HepG2 (cell line): ENCODE data around the gene GDF11. TPM values are rescaled to one million over a fixed set of nuclear protein-coding genes. Genes with fewer than 3 reads are reported as not detected.

ENCODE experiments used
- ATAC-seq: fragments of 200-7000 bp; cut with Tn5 transposase; 3 replicates; pipeline ENCODE4 v1.9.1; 2020; ENCODE audit warnings: mild to moderate bottlenecking, moderate library complexity
- BruUV-seq: library from RNA; stranded (reverse); fragments of 400-500 nt; replicated peaks from 2 replicates; lab custom pipeline; 2021; lab: Mats Ljungman, UMichigan
- CTCF ChIA-PET: fragments of 300-600 bp; formaldehyde crosslinking; extraction: SDS; loops from one replicate; lab custom pipeline; 2021; ENCODE audit warnings: low total read pairs, inconsistent platforms, low intra/inter-chr PET ratio; lab: Yijun Ruan, JAX
- POLR2A ChIA-PET: fragments of 350-600 bp; sonication (Branson Sonifier 250); formaldehyde crosslinking; loops from one replicate; lab custom pipeline; 2020; ENCODE audit warnings: antibody characterized with exemption, inconsistent platforms; lab: Yijun Ruan, JAX
- DNase-seq: peaks from one replicate; pipeline ENCODE4 v3.0.0-alpha.2; 2015; ENCODE audit warnings: low spot score
- FAIRE-seq: peaks from 3 replicates; lab custom pipeline; 2011; peaks lifted over from hg19 to GRCh38; lab: Jason Lieb, UNC
- H2AFZ ChIP-seq: one replicate; pipeline ENCODE4 v1.6.1; 2011; ENCODE audit warnings: low read length, inconsistent platforms
- H3K27ac ChIP-seq: fragments of 300-600 bp; 3 replicates; pipeline ENCODE4 v1.8.0; 2011; ENCODE audit warnings: mixed run types, mild to moderate bottlenecking, mixed read lengths, low read length, inconsistent platforms; ENCODE audit not compliant: insufficient read depth; ENCODE audit errors: extremely low read length
- H3K27me3 ChIP-seq, 2 experiments: fragments of 200-600 bp in 1 of 2; 2 replicates in 1 of 2; 3 replicates in 1 of 2; pipeline versions ENCODE4 v1.6.0 to v1.8.0; 2011; ENCODE audit warnings: low read length in 2 of 2, mild to moderate bottlenecking in 2 of 2, moderate library complexity in 2 of 2, inconsistent platforms in 1 of 2; ENCODE audit not compliant: insufficient read depth in 2 of 2, control insufficient read depth in 1 of 2
- H3K36me3 ChIP-seq, 2 experiments: fragments of 200-600 bp in 1 of 2; replicated peaks in 1 of 2; 2 replicates in 1 of 2; 3 replicates in 1 of 2; pipeline versions ENCODE4 v1.5.1 to v1.8.0; 2011; ENCODE audit warnings: low read length in 2 of 2, inconsistent platforms in 1 of 2; ENCODE audit not compliant: insufficient read depth in 2 of 2, control insufficient read depth in 1 of 2
- H3K4me1 ChIP-seq: 2 replicates; pipeline ENCODE4 v1.5.1; 2012; ENCODE audit warnings: low read length, inconsistent platforms; ENCODE audit not compliant: insufficient read depth
- H3K4me2 ChIP-seq: 2 replicates; pipeline ENCODE4 v1.6.0; 2011; ENCODE audit warnings: low read depth, low read length, inconsistent platforms
- H3K4me3 ChIP-seq, 3 experiments: fragments of 200-600 bp in 1 of 3; sonication (generic), shearing (Covaris generic) in 1 of 3; replicated peaks in 1 of 3; 2 replicates each; pipeline ENCODE4 v1.5.1; 2011 to 2016; ENCODE audit warnings: low read length in 3 of 3, inconsistent platforms in 2 of 3, low read depth in 2 of 3, mild to moderate bottlenecking in 2 of 3, control low read depth in 1 of 3, mixed read lengths in 1 of 3; ENCODE audit not compliant: insufficient read depth in 1 of 3
- H3K79me2 ChIP-seq: one replicate; pipeline ENCODE4 v1.6.1; 2011; ENCODE audit warnings: low read length, inconsistent platforms; ENCODE audit not compliant: insufficient read depth
- H3K9ac ChIP-seq: 2 replicates; pipeline ENCODE4 v1.6.0; 2011; ENCODE audit warnings: mild to moderate bottlenecking, low read depth, low read length, inconsistent platforms; ENCODE audit not compliant: insufficient read depth
- H3K9me3 ChIP-seq: 2 replicates; pipeline ENCODE4 v1.5.1; 2012; ENCODE audit warnings: mild to moderate bottlenecking, low read length
- H4K20me1 ChIP-seq: 2 replicates; pipeline ENCODE4 v1.6.0; 2011; ENCODE audit warnings: inconsistent platforms, mild to moderate bottlenecking, low read length, moderate library complexity; ENCODE audit not compliant: insufficient read depth
- AKAP8 ChIP-seq: sonication (generic); formaldehyde crosslinking; IDR thresholded peaks from 2 replicates; pipeline ENCODE4 v1.5.1; 2020; ENCODE audit warnings: mild to moderate bottlenecking, missing genetic modification reagents
- ARNTL ChIP-seq: sonication (generic); formaldehyde crosslinking; IDR thresholded peaks from 2 replicates; pipeline ENCODE4 v1.4.0; 2020; ENCODE audit warnings: mild to moderate bottlenecking, missing genetic modification reagents
- FOXA1 ChIP-seq, 2 experiments: fragments of 450-650 bp in 1 of 2; sonication (generic) in 1 of 2; formaldehyde crosslinking in 1 of 2; IDR thresholded peaks; 2 replicates each; pipeline versions ENCODE4 v1.4.0 to v1.6.1; 2016 to 2020; ENCODE audit warnings: missing genetic modification reagents in 1 of 2
- FOXO4 ChIP-seq: sonication (generic); formaldehyde crosslinking; conservative IDR thresholded peaks from 2 replicates; pipeline ENCODE4 v1.8.1; 2023; ENCODE audit warnings: missing genetic modification reagents
- HINFP ChIP-seq: sonication (generic); formaldehyde crosslinking; IDR thresholded peaks from 2 replicates; pipeline ENCODE4 v1.4.0; 2020; ENCODE audit warnings: low read depth, mild to moderate bottlenecking, missing genetic modification reagents
- PRMT3 ChIP-seq: sonication (generic); formaldehyde crosslinking; IDR thresholded peaks from 2 replicates; pipeline ENCODE4 v1.8.1; 2022; ENCODE audit warnings: low read depth, mild to moderate bottlenecking, moderate library complexity, missing genetic modification reagents, borderline replicate concordance
- ZMYM3 ChIP-seq: sonication (generic); formaldehyde crosslinking; IDR thresholded peaks from 2 replicates; pipeline ENCODE4 v1.5.1; 2020; ENCODE audit warnings: mild to moderate bottlenecking, missing genetic modification reagents
- ZNF264 ChIP-seq: sonication (generic); formaldehyde crosslinking; IDR thresholded peaks from 2 replicates; pipeline ENCODE4 v1.4.0; 2020; ENCODE audit warnings: missing genetic modification reagents
- ZNF446 ChIP-seq: sonication (generic); formaldehyde crosslinking; IDR thresholded peaks from 2 replicates; pipeline ENCODE4 v1.5.0; 2020; ENCODE audit warnings: mild to moderate bottlenecking, missing genetic modification reagents
- ZNF451 ChIP-seq: sonication (generic); formaldehyde crosslinking; IDR thresholded peaks from 2 replicates; pipeline ENCODE4 v1.5.0; 2020; ENCODE audit warnings: mild to moderate bottlenecking, missing genetic modification reagents
- in situ Hi-C: cut with HindIII; loops from 2 replicates; pipeline ENCODE4 v1.10.0; 2017; ENCODE audit warnings: low pct_unique_long_range_greater_than_20kb; ENCODE audit not compliant: extremely low pct_ligation_motif_present
- intact Hi-C: fragments of 100-400 bp; cut with micrococcal nuclease; formaldehyde crosslinking; loops from one replicate; pipeline ENCODE4 v1.10.0; 2022; ENCODE audit not compliant: unreplicated experiment
- polyA plus RNA-seq, 8 experiments: library from polyadenylated mRNA; depleted of rRNA in 3 of 8; stranded (reverse) in 7 of 8; unstranded in 1 of 8; fragments of >200 nt; fragmentation: Illumina TruSeq in 4 of 8; extraction: Trizol in 4 of 8; gene quantifications; 2 replicates each; pipeline versions ENCODE4 v1.2.1 to v1.2.3, GENCODE V29; 2011 to 2016; ENCODE audit warnings: low read depth in 4 of 8, missing spikeins in 1 of 8, mixed read lengths in 1 of 8; ENCODE audit not compliant: insufficient read depth in 1 of 8
- total RNA-seq, 5 experiments: library from RNA; depleted of rRNA; stranded (reverse); fragments of >200 nt; fragmentation: Illumina TruSeq; extraction: Trizol; gene quantifications; 2 replicates each; pipeline ENCODE4 v1.2.3, GENCODE V29; 2016; ENCODE audit warnings: low read depth in 1 of 5
- TF ChIP-seq, protein P1 (sequence below): sonication (generic); formaldehyde crosslinking; IDR thresholded peaks from 2 replicates; pipeline ENCODE4 v1.8.0; 2022; ENCODE audit warnings: missing genetic modification reagents, mild to moderate bottlenecking, moderate library complexity, borderline replicate concordance
- TF ChIP-seq, protein P2 (sequence below): sonication (generic); formaldehyde crosslinking; IDR thresholded peaks from 2 replicates; pipeline ENCODE4 v1.4.0; 2020; ENCODE audit warnings: missing genetic modification reagents
- TF ChIP-seq, protein P3 (sequence below): sonication (generic); formaldehyde crosslinking; IDR thresholded peaks from 2 replicates; pipeline ENCODE4 v1.5.0; 2020; ENCODE audit warnings: mild to moderate bottlenecking, missing genetic modification reagents

Gene GDF11
- total and polyA plus RNA-seq, 2 of the 13 experiments (the other 11 are each of a cell fraction or from before 2014, with no cell fraction given): 0.63 to 1.5 TPM

GRCh38 chr12:55762646-55763045 is 19.7 kb downstream of the GDF11 start:
- Histone ChIP-seq H3K4me1 (no peaks in the 10 kb centered on the region), H3K36me3 (peaks cover 10 to 66% of the 10 kb centered on the region in 2 experiments), H2AFZ (no peak overlapping the region), H3K4me3 (no peak overlapping the region), H3K9me3 (no peaks in the 10 kb centered on the region), H3K27ac (no peak overlapping the region), H4K20me1 (no peaks in the 10 kb centered on the region), H3K4me2 (no peak overlapping the region), H3K9ac (no peak overlapping the region), H3K79me2 (no peaks in the 10 kb centered on the region), H3K27me3 (no peaks in the 10 kb centered on the region)
- FAIRE-seq (no peak), DNase-seq (no peak), ATAC-seq (no peak)
- no TSS peak for BruUV-seq
- intact Hi-C loops: no loop called here
- ChIA-PET POLR2A (no interaction called here), CTCF (no interaction called here)
- in situ Hi-C loops: no loop called here
- TF ChIP-seq FOXA1 (IDR thresholded peaks at IDR 0.05) (no peak), FOXA1 (CRISPR knock-in tag; IDR thresholded peaks at IDR 0.05) (no peak), PRMT3 (CRISPR knock-in tag) (no peak), ZNF264 (CRISPR knock-in tag) (no peak), FOXO4 (CRISPR knock-in tag) (no peak), ZNF446 (CRISPR knock-in tag) (no peak), HINFP (CRISPR knock-in tag) (no peak), ARNTL (CRISPR knock-in tag) (no peak), ZNF451 (no peak), AKAP8 (CRISPR knock-in tag) (no peak), ZMYM3 (no peak)
- TF ChIP-seq, protein P1, sequence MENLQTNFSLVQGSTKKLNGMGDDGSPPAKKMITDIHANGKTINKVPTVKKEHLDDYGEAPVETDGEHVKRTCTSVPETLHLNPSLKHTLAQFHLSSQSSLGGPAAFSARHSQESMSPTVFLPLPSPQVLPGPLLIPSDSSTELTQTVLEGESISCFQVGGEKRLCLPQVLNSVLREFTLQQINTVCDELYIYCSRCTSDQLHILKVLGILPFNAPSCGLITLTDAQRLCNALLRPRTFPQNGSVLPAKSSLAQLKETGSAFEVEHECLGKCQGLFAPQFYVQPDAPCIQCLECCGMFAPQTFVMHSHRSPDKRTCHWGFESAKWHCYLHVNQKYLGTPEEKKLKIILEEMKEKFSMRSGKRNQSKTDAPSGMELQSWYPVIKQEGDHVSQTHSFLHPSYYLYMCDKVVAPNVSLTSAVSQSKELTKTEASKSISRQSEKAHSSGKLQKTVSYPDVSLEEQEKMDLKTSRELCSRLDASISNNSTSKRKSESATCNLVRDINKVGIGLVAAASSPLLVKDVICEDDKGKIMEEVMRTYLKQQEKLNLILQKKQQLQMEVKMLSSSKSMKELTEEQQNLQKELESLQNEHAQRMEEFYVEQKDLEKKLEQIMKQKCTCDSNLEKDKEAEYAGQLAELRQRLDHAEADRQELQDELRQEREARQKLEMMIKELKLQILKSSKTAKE (CRISPR knock-in tag): no peak
- TF ChIP-seq, protein P2, sequence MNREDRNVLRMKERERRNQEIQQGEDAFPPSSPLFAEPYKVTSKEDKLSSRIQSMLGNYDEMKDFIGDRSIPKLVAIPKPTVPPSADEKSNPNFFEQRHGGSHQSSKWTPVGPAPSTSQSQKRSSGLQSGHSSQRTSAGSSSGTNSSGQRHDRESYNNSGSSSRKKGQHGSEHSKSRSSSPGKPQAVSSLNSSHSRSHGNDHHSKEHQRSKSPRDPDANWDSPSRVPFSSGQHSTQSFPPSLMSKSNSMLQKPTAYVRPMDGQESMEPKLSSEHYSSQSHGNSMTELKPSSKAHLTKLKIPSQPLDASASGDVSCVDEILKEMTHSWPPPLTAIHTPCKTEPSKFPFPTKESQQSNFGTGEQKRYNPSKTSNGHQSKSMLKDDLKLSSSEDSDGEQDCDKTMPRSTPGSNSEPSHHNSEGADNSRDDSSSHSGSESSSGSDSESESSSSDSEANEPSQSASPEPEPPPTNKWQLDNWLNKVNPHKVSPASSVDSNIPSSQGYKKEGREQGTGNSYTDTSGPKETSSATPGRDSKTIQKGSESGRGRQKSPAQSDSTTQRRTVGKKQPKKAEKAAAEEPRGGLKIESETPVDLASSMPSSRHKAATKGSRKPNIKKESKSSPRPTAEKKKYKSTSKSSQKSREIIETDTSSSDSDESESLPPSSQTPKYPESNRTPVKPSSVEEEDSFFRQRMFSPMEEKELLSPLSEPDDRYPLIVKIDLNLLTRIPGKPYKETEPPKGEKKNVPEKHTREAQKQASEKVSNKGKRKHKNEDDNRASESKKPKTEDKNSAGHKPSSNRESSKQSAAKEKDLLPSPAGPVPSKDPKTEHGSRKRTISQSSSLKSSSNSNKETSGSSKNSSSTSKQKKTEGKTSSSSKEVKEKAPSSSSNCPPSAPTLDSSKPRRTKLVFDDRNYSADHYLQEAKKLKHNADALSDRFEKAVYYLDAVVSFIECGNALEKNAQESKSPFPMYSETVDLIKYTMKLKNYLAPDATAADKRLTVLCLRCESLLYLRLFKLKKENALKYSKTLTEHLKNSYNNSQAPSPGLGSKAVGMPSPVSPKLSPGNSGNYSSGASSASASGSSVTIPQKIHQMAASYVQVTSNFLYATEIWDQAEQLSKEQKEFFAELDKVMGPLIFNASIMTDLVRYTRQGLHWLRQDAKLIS: no peak
- TF ChIP-seq, protein P3, sequence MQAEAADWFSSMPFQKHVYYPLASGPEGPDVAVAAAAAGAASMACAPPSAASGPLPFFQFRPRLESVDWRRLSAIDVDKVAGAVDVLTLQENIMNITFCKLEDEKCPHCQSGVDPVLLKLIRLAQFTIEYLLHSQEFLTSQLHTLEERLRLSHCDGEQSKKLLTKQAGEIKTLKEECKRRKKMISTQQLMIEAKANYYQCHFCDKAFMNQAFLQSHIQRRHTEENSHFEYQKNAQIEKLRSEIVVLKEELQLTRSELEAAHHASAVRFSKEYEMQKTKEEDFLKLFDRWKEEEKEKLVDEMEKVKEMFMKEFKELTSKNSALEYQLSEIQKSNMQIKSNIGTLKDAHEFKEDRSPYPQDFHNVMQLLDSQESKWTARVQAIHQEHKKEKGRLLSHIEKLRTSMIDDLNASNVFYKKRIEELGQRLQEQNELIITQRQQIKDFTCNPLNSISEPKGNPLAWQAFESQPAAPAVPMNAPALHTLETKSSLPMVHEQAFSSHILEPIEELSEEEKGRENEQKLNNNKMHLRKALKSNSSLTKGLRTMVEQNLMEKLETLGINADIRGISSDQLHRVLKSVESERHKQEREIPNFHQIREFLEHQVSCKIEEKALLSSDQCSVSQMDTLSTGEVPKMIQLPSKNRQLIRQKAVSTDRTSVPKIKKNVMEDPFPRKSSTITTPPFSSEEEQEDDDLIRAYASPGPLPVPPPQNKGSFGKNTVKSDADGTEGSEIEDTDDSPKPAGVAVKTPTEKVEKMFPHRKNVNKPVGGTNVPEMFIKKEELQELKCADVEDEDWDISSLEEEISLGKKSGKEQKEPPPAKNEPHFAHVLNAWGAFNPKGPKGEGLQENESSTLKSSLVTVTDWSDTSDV (CRISPR knock-in tag): no peak
